Skin of body (tissue), 2 donors: ENCODE results near the gene FOCAD. TPM values are rescaled to one million over a fixed set of nuclear protein-coding genes. Genes with fewer than 3 reads are reported as not detected.

Experiments
- DNase-seq: peaks from one replicate; lab custom pipeline; 2025; lab: John Stamatoyannopoulos, UW
- total RNA-seq: library from RNA; depleted of rRNA; stranded (reverse); fragments of >200 nt; gene quantifications from one replicate; pipeline ENCODE4 v1.2.3, GENCODE V29; 2014

Gene FOCAD
- total RNA-seq, 1 donor from 2014 or later: 48.3 TPM

- no peak for DNase-seq
Measured at GRCh38 chr9:20870115-20870514, 186.1 kb downstream of the FOCAD start.

DNA sequence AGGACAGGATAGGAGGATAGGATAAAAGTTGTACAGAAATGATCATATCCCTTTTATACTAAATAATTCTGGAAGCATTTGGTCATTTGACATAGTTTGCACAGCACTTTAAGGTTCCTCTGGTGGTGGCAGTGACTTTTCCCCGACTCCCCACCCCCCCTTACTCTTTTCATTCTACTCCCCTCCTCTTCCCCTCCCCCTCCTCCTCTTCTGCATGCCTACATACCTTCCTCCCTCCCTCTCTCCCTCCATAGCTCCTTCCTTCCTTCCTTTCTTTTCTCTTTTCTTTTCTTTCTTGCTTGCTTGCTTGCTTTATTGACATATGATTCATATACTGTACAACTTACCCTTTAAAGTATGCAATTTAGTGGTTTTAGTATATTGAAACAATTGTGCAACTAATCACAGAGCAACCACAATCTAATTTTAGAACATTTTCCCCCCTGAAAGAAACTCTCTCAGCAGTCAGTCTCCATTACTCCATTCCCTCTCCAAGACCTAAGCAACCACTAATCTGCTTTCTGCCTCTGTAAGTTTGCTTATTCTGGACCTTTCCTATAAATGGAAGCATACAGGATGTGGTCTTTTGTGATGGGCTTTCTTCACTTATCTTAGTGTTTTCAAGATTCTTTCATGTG lies 188.4 kb downstream of the FOCAD start:
- no peak for DNase-seq

- DNase-seq: no peak
Measured at GRCh38 chr9:20873240-20873865, 189.3 kb downstream of the FOCAD start.

DNA sequence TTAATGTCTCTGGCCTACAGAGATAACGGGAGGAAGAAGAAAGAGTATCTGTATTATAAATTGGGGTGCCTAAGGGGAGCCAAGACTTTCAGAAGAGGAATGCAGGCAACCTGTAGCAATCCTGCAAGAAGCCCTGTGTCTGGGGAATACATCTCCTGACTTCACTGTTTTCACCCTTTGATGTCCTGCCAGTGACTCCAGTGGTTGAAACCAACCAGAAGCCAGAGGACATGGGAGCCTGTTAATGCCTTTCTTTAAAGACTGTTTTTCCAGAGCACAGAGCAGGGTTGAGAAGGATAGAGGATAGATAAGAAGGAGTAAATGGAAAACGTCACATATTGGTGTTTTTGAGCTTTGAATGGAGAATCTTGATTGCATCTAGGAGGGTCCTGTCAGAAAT lies 196.2 kb downstream of the FOCAD start:
- no peak for DNase-seq

- DNase-seq: no peak
Measured at GRCh38 chr9:20880675-20881074, 196.6 kb downstream of the FOCAD start.

- peak; percentile 6 for DNase-seq
Measured at GRCh38 chr9:20884985-20885593, 201.0 kb downstream of the FOCAD start.

GRCh38 chr9:20898885-20899554 lies 215.0 kb downstream of the FOCAD start:
- no peak for DNase-seq

- no peak for DNase-seq
Measured at GRCh38 chr9:20903212-20903611, 219.2 kb downstream of the FOCAD start.

GRCh38 chr9:20904995-20905394 lies 220.9 kb downstream of the FOCAD start:
- DNase-seq: no peak

DNA sequence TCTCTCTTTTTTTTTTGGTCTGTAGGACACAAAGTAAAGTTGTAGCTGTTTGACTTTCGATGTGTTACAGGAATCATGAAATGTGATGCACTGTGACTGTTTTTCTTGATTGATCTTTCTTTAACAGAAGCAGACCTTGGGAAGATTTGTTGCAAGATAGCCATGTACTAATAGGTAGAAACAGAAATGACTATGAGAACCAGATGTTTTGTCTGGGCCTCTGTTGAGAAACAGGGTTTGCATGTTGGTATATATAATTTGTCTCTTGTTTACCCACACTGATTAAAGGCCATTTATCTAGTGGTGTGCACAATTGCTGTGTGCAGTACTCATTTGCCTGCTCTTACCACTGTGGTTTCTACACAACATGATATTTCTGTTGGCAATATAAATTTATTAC lies 222.3 kb downstream of the FOCAD start:
- DNase-seq: no peak

- DNase-seq: no peak
Measured at GRCh38 chr9:20908461-20908860, 224.4 kb downstream of the FOCAD start.

- DNase-seq: no peak
Measured at GRCh38 chr9:20914556-20914955, 230.5 kb downstream of the FOCAD start.

DNA sequence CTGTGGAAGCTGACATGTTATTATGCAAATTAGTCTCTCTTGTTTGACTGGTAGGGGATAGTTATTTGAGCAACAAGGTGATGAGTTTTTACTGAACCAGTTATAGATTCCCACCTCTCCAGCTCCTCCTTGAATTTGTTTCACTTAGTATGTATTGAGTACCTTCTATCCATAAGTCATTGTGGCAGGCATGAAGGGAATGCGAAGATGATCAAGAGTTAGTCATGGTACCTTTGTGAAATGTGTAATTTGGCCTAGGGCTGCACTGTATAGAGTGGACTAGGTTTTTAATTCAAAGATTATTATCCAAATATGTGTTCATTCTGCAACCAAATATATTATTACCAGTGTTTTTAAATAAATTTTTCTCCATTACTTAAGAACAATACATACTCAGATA lies 237.3 kb downstream of the FOCAD start:
- no peak for DNase-seq

DNA sequence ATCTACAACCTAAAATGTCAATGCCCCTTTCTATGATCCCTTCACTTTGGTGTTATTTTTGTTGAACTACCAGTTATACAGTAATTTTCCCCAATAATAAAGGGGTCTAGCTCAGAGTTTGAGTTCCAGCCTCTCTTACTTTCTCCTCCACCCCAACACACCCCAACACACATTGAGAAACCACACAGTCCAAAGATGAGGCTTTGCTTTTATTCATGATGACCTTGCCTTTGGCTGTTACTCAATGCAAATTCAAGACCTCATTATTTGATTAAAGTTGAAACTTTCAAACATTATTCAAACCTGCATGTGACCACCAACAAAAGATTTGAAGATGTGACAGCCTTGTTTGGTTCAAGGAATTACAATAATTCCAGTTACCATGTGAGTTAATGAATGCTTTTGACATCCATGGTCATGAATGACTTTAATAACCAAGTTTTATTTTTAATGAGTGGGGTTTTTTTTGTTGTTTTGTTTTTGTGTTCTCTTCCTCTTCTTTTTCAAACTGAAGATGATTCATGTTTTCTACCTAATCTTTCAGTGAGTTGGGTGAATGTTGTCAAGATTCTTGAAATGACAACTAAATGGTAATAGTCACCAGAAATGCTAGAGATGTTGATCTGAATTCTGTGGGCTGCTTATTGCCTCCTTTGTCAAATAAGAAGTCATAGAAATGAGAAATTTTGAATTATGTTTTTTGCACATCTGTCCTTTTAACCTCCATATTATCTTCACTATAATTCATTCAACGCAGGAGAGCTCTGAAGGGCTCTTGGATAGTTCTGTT lies 241.4 kb downstream of the FOCAD start:
- no peak for DNase-seq

DNA sequence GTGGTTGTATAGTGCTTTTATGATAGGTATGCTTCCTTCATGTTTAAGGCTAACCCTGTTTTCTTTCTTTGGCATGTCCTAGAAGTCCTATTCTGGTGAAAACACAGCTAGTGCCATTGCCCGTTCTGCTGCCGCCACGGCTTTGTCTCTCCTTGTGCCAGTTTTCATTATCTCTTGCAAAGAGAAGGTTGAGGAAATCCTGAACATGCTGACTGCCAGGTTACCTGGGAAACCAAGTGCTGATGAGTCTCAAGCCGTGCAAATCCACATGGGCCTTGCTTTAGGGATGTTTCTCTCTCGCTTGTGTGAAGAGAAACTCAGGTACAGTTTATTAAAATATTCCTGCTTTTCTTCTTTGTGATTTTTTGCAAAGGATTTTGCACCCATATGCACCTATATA lies 245.2 kb downstream of the FOCAD start:
- no peak for DNase-seq

- DNase-seq: no peak
Measured at GRCh38 chr9:20930836-20931235, 246.8 kb downstream of the FOCAD start.

GRCh38 chr9:20940447-20941173 lies 256.6 kb downstream of the FOCAD start:
- DNase-seq: peak; percentile 8

- peak; percentile 13 for DNase-seq
Measured at GRCh38 chr9:20941174-20941690, 257.2 kb downstream of the FOCAD start.

GRCh38 chr9:20944507-20944906 lies 260.4 kb downstream of the FOCAD start:
- DNase-seq: no peak

GRCh38 chr9:20945269-20945668 lies 261.2 kb downstream of the FOCAD start:
- DNase-seq: no peak

DNA sequence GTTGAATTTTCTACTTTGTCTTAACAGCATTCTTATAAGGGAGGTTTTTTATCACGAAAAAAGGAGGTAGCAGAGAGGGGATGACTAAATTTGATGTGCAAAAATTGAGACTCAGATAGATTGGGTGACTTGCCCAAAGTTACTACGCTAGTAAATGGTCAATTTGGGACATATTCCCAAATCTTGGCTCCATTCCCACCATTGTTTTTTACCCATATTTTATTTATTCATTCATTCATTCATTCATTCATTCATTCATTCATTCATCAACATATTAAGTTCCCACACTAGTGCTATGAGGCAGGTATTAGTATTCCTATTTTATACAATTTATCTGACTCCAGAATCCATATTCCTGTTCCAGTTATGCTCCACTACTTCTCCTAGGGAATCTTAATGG lies 261.8 kb downstream of the FOCAD start:
- DNase-seq: no peak
